HG03354 (cell line): ENCODE measurements around the gene ZNF576.
"Not testable (repeated sequence)": the region's sequence is repeated elsewhere in the genome, so short reads cannot be mapped to it uniquely, and the experiment has no call there.

Source experiments
- ATAC-seq: cut with Tn5 transposase; IDR thresholded peaks from one replicate; pipeline ENCODE4 v1.9.1; 2021; ENCODE audit warnings: mild to moderate bottlenecking; ENCODE audit not compliant: unreplicated experiment, poor library complexity, severe bottlenecking

ZNF576 gene

GRCh38 chr19:43622956-43623355 is 26.6 kb downstream of the ZNF576 start:
- no peak for ATAC-seq

GRCh38 chr19:43623889-43624670 is 27.7 kb downstream of the ZNF576 start:
- no peak for ATAC-seq

- ATAC-seq = no peak
Measured at GRCh38 chr19:43624933-43625332, 28.5 kb downstream of the ZNF576 start.

GRCh38 chr19:43625918-43626579 is 29.7 kb downstream of the ZNF576 start:
- no peak for ATAC-seq

GRCh38 chr19:43626838-43627237 is 30.4 kb downstream of the ZNF576 start:
- ATAC-seq = no peak

GRCh38 chr19:43628646-43629326 is 32.4 kb downstream of the ZNF576 start:
- ATAC-seq = no peak

GRCh38 chr19:43631491-43631890 is 35.1 kb downstream of the ZNF576 start:
- ATAC-seq = no peak

GRCh38 chr19:43633520-43633919 is 37.1 kb downstream of the ZNF576 start:
- ATAC-seq = no peak

GRCh38 chr19:43634068-43634467 is 37.7 kb downstream of the ZNF576 start:
- no peak for ATAC-seq

GRCh38 chr19:43634506-43634871 is 38.1 kb downstream of the ZNF576 start:
- ATAC-seq = no peak

- no peak for ATAC-seq
Measured at GRCh38 chr19:43634872-43635560, 38.6 kb downstream of the ZNF576 start.

GRCh38 chr19:43635561-43635940 is 39.2 kb downstream of the ZNF576 start:
- not testable (repeated sequence) for ATAC-seq

GRCh38 chr19:43636121-43636683 is 39.8 kb downstream of the ZNF576 start:
- no peak for ATAC-seq

- no peak for ATAC-seq
Measured at GRCh38 chr19:43638214-43638994, 42.0 kb downstream of the ZNF576 start.

- no peak for ATAC-seq
Measured at GRCh38 chr19:43638995-43639518, 42.7 kb downstream of the ZNF576 start.

GRCh38 chr19:43639519-43640423 is 43.4 kb downstream of the ZNF576 start, which contains the start of gene CADM4:
Gene CADM4, minus strand, starts transcription at chr19:43639850. Its CDS starts 60 bp downstream, at chr19:43639790.
- ATAC-seq = no peak

GRCh38 chr19:43640424-43640757 is 44.0 kb downstream of the ZNF576 start:
- no peak for ATAC-seq

- ATAC-seq = no peak
Measured at GRCh38 chr19:43641333-43641732, 44.9 kb downstream of the ZNF576 start.
